Uterus (tissue), 2 donors: ENCODE data around the gene KLHL21.

ENCODE experiments used
- POLR2A ChIP-seq, 2 donors: fragments of 450-650 bp; IDR thresholded peaks; one replicate each; pipeline ENCODE4 v1.6.1; 2016; ENCODE audit warnings: antibody characterized with exemption in 2 of 2, mild to moderate bottlenecking in 1 of 2, moderate library complexity in 1 of 2
- TF ChIP-seq, protein P1 (sequence below), 4 experiments: fragments of 200-600 bp in 2 of 4; fragments of 450-650 bp in 2 of 4; sonication (generic) in 2 of 4; IDR thresholded peaks; one replicate each; pipeline ENCODE4 v1.5.1; 2016 to 2019; ENCODE audit warnings: antibody characterized with exemption in 4 of 4, mild to moderate bottlenecking in 2 of 4, moderate library complexity in 1 of 4

DNA sequence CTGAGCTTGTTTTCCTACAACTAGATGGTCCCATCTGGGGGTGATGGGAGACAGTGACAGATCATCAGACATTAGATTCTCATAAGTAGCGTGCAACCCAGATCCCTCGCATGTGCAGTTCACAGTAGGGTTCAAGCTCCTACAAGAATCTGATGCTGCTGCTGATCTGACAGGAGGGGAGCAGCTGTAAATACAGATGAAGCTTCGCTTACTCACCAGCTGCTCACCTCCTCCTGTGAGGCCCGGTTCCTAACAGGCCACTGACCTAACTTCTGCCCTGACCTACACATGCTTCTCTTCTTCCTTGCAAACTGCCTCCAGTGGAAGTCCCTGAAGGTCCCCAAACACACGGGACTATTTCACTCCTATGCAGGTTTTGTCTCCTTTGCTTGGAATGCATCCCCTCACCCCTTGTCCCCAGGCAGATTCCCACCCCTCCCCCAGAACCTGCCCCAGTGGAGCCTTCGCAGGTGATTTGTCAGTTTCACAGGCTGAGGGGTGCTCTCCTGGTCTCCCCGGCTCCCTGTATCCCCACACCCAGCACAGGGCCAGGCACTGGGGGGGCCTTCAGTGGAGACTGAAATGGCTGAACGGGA, 28.5 kb downstream of the KLHL21 start:
- TF ChIP-seq, protein P1, sequence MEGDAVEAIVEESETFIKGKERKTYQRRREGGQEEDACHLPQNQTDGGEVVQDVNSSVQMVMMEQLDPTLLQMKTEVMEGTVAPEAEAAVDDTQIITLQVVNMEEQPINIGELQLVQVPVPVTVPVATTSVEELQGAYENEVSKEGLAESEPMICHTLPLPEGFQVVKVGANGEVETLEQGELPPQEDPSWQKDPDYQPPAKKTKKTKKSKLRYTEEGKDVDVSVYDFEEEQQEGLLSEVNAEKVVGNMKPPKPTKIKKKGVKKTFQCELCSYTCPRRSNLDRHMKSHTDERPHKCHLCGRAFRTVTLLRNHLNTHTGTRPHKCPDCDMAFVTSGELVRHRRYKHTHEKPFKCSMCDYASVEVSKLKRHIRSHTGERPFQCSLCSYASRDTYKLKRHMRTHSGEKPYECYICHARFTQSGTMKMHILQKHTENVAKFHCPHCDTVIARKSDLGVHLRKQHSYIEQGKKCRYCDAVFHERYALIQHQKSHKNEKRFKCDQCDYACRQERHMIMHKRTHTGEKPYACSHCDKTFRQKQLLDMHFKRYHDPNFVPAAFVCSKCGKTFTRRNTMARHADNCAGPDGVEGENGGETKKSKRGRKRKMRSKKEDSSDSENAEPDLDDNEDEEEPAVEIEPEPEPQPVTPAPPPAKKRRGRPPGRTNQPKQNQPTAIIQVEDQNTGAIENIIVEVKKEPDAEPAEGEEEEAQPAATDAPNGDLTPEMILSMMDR (IDR thresholded peaks at IDR 0.05), result no peak
- TF ChIP-seq POLR2A (IDR thresholded peaks at IDR 0.05), result no peak
